Measurements from ENCODE around the gene SECTM1.

Gene SECTM1

GRCh38 chr17:82329683-82330321 is 3.8 kb downstream of the SECTM1 start:
- DNase-seq, result no peak

- no peak for DNase-seq
Measured at GRCh38 chr17:82328994-82329507, 4.5 kb downstream of the SECTM1 start.

DNA sequence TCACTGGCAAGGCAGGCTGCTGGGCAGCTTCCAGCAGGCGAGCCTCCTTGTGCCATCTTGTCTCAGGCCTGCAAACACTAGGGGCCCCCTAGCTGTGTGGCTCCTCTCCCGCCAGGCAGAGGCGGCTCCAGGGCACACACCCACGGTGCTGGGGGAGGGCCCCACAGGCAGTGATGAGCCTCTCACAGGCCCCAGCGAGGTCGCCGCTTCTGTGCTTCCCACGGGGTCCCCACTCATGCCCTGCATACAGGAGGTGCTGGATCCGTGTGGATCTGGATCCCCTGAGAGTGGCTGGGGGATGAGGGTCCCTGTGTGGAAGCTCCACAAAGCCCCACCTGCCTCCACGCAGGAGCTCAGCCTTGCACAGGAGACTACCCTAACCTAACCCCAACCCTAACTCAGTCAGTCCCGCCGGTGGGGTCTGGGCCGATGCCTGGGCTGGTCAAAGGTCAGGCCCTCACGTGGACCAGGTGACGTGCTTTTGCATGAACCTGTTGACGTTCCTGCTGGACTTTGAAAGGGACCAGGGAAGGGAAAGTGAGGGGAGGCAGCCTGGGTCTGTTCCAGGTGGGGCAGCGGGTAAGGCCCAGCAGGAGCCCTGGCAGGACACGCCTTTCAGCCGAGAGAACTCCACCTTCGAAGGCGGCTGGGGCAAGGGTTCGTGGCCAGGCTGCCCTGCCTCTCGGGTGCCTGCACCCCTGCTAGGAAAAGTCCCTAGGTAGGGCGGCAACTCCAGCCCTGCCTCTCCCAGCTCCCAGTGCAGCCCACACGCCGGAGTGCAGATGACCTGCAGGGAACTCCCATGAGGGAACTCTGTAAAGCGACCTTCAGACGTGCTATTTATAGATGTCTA is 5.2 kb downstream of the SECTM1 start:
- no peak for DNase-seq

GRCh38 chr17:82327757-82328140 is 5.8 kb downstream of the SECTM1 start:
- DNase-seq, result no peak

DNA sequence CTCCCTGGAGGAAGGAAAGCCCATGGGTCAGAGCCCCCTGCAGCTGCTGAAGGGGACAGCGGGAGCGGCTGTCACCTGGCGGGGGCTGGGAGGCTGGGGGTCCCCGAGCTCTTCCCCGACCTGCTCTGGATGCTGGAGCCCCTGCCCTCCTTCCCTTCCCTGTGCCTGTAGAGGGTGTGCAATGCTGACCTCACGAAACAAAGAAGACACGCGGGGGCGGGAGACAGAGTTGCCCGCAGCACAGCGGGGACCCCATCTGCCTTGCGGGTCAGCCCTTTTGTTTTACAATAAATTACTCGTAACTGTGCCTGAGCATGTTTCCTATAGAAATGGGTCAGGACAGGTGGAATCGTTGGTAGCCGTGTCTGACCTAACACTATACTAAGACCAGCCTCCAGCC is 6.3 kb downstream of the SECTM1 start:
- no peak for DNase-seq

DNA sequence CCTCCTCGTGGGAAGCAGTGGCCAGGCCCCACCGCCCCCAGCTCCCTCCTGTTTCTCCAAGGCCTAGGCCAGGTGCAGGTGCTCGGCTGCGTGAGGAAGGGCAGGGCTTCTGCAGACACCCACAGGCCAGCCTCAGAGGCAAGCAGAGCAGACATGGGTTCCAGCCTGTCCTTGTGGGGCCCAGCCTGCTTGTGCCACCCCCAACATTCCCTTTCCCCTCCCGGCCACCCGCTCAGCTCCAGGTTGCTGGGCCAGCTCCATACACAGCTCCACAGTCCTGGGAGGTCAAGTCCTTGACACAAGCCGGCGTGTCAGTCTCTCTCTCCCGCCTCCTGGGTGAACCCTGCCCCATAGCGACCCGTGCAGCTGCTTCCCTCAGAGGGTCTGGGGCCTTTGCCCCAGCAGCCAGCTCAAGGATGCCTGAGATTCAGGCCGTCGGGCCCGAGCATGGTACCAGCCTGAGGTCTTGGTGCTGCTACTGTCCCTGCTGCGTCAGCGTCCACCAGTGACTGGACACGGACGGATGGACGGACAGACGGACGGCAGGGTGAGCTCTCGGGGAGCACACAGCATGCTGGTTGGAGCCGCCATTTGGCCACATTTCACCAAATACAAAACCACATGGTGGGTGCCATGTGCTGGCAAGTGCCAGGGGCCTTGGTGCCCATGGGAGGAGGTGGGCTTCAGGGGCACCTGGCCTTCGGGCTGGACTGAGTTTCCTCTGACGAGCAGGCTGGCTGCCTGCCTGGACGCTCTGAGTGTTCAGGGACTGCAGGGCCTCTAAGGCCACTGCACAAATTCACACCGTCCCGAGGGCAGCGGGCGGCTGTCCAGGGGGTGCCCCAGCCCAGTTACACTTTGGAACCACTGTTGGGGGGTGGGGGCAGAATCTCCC is 8.0 kb downstream of the SECTM1 start:
- no peak for DNase-seq

- no peak for DNase-seq
Measured at GRCh38 chr17:82324566-82325285, 8.8 kb downstream of the SECTM1 start.

- no peak for DNase-seq
Measured at GRCh38 chr17:82323514-82324234, 9.9 kb downstream of the SECTM1 start.

GRCh38 chr17:82322526-82323453 is 10.8 kb downstream of the SECTM1 start:
- no peak for DNase-seq

DNA sequence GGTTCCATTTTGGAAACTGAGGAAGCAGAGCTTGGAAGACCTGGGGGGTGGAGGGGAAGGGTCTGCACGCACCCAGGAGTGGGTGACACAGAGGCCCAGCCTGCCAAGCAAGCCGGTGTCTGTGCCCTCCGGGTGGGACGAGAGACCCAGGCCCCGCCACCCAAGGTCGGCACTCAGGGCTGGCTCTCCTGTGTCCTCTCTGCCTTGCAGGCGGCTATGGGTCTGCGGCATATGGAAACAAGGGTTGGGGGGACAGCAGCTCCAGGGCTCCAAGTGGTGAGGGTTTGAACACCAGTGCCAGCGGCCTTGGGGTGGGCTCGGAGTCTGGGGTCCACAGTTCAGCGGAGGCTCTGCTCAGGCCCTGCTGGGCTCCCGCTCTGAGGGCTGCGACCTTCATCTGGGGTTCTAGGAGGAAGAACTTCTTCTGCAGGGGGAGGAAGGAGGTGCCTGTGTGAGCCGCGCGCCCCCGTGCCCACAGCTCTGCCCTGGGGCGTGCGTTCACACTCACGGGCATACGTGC is 11.6 kb downstream of the SECTM1 start:
- no peak for DNase-seq

- peak in 6 of 51 donors; percentile 3 to 37 (median 20) for DNase-seq
Measured at GRCh38 chr17:82320956-82321927, 12.3 kb downstream of the SECTM1 start.

DNA sequence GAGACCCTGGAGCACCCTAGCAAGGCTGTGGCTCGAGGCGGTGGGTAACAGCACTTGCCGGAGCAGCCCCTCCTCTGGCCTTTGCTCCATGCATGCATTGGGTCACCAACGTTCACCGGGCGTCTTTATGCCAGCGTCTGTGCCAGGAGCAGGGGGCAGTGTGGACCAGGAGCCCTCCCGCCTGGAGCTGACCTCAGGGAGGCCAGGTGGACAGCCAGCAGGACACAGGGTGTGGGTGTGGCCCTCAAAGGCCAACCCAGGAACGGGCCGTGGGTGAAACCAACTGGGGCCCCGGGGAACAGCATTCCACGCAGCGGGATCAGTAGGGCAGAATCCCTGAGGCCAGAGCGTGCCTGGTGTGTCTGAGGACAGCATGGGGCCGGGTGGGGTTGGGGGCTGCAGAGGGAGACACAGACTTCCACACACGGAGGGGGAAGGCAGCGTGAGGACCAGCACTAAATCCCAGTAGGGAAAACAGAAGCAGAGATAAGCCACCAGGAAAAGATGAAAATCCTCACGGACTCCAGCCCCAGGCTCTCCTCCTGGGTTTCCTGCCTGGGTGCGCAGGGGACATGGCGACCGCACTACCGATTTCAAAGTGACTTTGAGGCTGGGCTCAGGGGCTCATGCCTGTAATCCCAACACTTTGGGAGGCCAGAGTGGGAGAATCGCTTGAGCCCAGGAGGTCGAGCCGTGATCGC is 13.3 kb downstream of the SECTM1 start:
- no peak for DNase-seq

- no peak for DNase-seq
Measured at GRCh38 chr17:82319619-82320062, 13.9 kb downstream of the SECTM1 start.

DNA sequence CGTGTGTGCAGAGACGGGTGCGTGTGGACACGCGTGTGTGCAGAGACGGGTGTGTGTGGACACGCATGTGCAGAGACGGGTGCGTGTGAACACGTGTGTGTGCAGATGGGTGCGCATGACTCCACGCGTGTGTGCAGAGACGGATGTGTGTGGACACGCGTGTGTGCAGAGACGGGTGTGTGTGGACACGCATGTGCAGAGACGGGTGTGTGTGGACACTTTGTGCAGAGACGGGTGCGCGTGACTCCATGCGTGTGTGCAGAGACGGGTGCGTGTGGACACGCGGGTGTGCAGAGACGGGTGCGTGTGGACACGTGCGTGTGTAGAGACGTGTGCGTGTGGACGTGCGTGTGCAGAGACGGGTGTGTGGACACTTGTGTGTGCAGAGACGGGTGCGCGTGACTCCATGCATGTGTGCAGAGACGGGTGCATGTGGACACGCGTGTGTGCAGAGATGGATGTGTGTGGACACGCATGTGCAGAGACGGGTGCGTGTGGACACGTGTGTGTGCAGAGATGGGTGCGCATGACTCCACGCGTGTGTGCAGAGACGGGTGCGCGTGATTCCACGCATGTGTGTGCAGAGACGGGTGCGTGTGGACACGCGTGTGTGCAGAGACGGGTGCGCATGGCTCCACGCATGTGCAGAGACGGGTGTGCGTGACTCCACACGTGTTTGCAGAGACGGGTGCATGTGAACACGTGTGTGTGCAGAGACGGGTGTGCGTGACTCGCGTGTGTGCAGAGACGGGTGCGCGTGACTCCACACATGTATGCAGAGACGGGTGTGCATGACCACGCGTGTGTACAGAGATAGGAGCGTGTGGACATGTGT is 14.6 kb downstream of the SECTM1 start:
- DNase-seq, result no peak

DNA sequence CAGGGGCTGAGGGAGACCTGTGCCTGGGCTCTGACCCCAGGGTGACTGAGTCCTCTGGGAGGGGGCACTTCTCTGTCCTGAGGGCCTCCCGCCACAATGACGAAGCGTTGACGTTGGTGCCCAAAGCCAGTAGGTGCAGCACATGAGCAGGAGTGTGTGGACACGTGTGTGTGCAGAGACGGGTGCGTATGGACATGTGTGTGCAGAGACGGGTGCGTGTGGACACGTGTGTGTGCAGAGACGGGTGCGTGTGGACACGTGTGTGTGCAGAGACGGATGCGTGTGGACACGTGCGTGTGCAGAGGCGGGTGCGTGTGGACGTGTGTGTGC is 15.4 kb downstream of the SECTM1 start:
- no peak for DNase-seq
